NCI-H2171 (cell line): ENCODE results near the gene METTL2B.
"Not testable (repeated sequence)": the region's sequence is repeated elsewhere in the genome, so short reads cannot be mapped to it uniquely, and the experiment has no call there.

ENCODE experiments used
- DNase-seq: peaks from one replicate; lab custom pipeline; 2025; lab: John Stamatoyannopoulos, UW

METTL2B gene

DNA sequence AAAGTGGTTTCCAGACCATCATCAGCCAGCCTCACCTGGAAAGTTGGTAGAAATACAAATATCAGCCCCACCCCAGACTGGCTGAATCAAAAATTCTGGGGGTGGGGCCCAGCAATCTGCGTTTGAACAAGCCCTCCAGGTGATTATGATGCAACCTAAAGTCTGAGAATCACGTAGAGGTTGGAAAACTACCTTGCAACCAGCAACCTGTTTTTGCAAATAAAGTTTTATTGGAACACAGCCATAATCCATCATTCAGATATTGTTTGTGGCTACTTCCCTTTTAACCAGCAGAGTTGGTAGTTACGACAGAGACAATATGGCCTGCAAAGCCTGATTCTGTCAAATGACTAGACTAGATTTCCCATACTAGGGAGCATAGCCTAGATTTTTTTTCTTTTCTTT lies 49.5 kb downstream of the METTL2B start:
- DNase-seq: not testable (repeated sequence)

DNA sequence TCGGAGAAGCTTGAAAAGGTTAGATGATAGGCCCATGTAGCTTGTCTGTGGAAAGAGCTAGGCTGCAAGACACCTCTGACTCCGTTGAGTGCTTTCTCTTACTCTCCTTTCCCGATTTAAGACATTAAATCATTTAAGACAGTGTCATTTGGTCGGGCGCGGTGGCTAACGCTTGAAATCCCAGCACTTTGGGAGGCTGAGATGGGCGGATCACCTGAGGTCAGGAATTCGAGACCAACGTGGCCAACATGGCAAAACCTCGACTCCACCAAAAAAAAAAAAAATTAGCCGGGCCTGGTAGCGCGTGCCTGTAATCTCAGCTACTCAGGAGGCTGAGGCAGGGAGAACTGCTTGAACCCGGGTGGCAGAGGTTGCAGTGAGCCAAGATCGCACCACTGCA lies 52.6 kb downstream of the METTL2B start:
- DNase-seq: not testable (repeated sequence)

DNA sequence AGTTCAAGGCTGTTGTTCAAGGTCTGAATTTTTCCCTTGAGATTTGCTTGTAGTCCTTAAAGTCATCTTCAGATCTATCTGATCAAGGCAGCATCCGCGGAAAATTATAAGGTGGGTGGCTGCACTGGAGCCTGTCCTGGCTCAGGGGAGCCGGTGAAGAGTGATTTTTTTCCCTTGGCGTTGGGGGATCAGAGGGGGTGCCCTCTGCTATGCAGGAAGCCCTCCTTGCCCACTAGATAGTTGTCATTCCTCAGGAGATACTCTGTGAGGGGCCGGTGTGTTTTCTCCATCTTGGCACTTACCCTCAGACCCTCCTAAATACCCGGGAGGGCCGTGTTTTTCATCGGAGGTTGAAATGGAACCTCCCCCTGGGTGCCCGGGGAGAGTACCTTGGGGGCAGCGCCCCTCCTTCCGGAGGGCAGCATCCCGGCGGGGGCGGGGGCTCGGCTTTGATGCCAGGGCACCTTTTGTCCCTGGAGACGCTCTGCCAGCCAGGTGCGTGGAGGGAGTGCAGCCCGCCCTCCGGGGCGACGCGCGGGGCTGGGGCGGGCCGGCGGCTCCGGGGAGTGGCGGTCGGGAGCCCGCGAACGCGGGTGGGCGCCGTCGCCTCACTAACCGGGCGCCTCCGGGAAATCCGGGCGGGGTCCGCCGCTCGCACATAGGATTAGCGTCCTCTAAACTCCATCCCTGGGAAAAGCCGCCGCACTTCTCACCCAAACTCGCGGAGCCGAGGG lies 53.7 kb downstream of the METTL2B start:
- DNase-seq: not testable (repeated sequence)

DNA sequence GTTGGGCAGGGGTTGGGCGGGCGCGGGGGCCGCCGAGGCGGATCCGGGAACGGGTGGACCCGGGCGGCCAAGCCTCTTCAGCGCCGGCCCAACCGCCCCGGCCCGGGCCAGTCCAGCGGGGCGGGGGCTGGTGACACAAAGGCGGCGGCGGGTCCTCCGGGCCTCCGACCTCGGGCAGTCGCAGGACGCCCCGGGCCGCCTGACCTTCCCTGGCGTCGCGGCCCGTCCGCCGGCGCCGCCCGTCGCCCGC lies 54.2 kb downstream of the METTL2B start:
- DNase-seq: no peak

DNA sequence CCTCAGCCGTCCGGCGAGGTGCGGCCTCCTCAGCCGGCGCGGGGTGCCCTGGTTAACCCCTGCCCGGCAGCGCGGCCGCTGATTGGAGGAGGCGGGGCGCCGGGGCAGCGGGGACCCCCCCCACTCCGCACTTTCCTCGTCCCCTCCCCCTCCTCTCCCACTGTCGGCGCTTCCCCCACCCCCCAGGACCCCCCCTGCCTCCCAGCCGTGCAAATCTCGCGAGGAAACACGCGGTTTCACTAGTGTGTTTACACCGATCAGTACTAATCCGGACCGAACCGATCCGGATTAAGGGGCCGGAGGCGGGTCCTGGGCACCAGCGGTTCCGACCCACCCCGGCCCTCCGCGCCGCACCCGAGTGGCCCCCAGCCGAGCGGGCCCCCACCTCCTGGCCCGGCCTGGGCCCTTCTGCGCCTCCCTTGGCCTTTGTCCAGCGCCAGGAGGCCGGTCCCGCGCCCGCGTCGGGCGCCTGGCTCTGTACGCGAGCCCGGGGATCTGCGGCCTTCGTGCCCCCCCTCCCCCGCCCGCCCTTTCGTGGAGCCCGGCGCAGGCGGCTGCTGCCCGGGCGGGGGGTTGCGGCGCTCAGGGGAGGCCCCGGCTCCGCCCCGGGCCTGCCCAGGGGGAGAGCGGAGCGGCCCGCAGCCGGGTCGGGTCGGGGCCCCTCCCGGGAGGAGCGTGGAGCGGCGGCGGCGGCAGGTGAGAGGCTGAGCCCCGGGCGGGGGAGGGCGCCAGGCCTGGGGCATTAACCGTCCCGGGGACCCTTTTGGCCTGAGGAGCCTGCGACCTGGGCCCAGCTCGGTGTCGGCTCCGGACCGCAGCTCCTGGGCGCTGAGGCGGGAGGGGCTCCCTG lies 54.8 kb downstream of the METTL2B start:
- DNase-seq: peak; percentile 84

DNA sequence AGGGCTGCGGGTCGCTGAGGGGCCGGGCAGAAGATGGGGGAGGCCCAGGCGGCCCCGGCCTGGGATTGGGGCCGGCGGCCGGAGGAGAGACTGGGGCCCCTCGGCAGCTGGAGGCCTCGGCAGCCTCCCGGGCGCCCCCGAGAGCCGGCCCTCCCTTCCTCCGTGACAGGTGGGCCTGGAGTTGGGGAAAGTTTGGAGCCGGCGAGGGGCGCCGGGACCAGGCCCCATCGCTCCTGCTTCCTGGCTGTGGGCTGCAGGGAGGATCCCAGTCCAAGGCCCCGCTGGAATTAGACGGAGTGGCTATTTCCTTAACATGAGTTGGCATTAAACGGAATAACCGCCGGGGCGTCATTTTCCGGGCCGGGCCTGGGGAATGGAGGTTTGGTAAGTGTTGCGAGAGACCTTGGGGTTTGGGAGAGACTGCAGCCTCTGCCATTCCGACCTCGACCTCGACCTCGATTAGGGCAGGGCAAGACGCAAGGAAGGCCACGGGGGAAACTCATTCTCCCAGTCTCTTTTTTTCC lies 55.5 kb downstream of the METTL2B start:
- not testable (repeated sequence) for DNase-seq

DNA sequence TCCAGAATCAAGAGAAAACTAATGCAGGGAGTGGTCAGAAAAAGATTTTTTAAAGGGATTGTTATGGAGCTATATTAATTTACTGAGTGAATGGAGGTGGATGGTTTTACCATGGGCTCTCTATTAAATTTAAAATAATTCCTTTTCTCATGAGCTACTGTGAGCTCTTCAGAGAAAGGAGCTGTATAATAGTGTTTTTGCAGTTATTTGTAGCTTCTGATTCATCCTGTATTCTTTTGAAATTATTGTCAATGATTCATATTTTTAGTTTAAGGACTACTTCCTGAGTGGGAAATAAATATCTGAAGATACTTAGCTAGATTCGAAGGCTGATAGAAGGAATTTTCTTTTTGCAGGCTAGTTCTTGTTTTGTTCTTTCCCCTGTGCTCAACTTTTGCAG lies 56.4 kb downstream of the METTL2B start:
- DNase-seq: not testable (repeated sequence)

DNA sequence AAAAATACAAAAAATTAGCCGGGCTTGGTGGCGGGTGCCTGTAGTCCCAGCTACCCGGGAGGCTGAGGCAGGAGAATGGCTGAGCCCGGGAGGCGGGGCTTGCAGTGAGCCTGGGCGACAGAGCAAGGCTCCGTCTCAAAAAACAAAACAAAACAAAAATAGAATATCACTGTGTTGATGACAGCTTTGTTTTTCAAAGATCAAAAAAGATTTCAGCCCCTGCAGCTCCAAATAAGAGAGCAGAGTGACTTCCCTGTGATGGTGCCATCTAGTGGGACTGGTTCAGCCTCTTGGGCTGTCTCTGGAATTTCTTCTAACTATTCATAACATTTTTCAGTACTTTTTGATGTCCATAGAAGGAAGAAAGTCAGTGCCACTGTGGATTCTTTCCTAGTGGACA lies 60.9 kb downstream of the METTL2B start:
- DNase-seq: not testable (repeated sequence)

DNA sequence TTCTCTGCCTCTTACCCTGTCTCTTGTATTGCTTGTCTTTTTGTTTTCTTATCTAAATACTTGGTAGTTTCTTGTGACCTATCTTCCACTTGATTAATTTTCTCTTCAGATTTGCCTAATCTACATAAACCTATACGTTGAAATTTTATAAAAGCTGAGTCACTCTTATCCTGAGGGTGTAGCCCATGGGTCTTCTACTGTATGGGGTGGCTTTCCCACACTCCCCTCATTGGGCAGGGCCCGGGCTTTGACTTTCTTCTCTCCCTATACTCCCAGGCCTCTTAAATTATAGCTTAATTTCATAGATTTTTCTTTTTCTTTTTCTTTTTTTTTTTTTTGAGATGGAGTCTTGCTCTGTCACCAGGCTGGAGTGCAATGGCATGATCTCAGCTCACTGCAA lies 66.0 kb downstream of the METTL2B start:
- DNase-seq: not testable (repeated sequence)

DNA sequence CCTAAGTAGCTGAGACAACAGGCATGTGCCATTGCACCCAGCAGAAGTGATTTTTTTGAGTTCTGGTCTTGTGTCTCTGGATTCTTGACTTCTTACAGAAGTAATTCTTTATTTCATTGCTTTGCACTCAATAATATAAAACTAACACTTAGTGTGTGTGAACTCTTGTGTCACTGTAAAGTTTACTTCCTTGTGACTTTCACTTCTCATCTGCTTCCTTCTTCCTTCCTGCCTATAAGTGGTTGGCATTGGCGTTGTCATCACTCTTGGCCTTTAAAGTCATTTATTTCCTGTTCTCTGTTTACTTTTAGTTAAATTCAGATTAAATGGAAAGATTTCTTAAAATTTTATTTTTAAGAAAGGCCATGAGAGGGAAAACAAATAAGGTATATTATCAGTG lies 66.8 kb downstream of the METTL2B start:
- not testable (repeated sequence) for DNase-seq

DNA sequence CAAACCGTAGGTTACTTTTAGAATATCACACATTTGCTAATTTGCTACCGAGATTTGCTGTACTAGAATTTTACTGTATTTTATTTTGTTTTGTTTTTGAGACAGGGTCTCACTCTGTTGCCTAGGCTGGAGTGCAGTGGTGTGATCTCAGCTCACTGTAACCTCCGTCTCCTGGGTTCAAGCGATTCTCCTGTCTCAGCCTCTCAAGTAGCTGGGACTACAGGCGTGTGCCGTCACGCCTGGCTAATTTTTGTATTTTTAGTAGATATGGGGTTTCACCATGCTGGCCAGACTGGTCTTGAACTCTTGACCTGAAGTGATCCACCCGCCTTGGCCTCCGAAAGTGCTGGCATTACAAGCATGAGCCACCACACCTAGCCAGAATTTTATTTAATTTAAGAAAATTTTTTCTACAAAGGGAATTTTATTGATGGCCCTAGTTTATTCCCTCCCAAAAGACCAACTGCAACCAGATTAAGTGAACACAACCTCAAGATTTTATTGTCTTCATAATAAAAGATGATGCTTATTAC lies 69.8 kb downstream of the METTL2B start:
- DNase-seq: not testable (repeated sequence)

DNA sequence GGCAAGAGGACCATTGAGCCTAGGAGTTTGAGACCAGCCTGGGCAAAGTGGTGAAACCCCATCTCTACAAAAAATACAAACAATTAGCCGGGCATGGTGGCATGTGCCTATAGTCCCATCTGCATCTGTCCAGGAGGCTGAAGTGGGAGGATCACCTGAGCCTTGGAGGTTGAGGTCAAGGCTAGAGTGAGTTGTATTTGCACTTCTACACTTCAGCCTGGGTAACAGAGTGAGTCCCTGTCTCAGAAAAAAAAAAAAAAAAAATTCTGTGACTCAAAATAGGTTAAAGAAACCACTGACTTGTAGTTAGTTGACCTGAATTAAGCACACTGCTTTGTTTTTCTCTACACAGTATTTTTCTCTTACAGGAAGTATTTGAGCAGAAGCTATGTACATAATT lies 74.4 kb downstream of the METTL2B start:
- DNase-seq: no peak

DNA sequence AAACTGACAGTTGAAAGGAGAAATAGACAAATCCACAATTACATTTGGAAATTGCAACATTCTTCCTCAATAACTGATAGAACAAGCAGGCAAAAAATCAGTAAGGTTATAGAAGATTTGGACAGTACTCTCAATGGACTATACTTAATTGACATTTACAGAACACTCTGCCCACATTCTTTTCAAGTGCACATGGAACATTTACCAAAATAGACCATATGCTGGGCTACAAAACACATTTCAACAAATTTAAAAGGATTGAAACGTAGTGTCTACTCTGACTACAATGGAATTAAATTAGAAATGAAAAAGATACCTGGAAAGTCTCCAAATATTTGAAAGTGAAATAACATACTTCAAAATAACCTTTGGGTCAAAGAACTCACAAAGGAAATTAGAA lies 77.8 kb downstream of the METTL2B start:
- not testable (repeated sequence) for DNase-seq
